HK-2 (cell line): ENCODE results near the gene MMP24OS.
"Not testable (repeated sequence)": the region's sequence is repeated elsewhere in the genome, so short reads cannot be mapped to it uniquely, and the experiment has no call there.

Experiments
- DNase-seq: peaks from one replicate; pipeline ENCODE4 v3.0.0-alpha.2; 2018; ENCODE audit not compliant: unreplicated experiment

The MMP24OS gene

DNA sequence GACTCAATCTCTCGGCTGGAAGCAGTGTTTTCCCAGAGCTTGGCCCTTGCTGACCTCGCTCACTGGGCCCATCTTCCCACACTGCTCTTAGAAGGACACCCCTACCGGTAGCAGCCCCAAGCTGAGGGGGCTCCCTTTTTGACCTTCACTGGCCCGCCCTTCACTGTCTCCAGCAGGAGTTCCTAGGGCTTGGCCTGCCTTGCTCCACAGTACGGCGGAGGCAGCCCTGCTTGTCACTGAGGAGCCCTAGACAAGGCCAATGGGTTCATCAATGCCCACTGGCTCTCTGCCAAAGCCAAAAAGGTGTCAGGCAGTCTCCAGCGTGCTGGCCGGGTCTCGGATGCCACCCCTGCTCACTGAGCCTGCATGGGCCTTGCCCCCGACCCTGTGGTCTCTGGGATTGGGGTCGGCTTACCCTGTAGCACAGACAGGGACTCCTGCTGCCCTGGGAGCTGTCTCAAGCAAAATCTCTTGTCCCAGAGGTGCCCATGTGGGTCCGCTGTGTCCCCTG, 2.1 kb downstream of the MMP24OS start:
- DNase-seq = peak; percentile 47

- no peak for DNase-seq
These were observed 3.5 kb downstream of the MMP24OS start for GRCh38 chr20:35274172-35275092.

DNA sequence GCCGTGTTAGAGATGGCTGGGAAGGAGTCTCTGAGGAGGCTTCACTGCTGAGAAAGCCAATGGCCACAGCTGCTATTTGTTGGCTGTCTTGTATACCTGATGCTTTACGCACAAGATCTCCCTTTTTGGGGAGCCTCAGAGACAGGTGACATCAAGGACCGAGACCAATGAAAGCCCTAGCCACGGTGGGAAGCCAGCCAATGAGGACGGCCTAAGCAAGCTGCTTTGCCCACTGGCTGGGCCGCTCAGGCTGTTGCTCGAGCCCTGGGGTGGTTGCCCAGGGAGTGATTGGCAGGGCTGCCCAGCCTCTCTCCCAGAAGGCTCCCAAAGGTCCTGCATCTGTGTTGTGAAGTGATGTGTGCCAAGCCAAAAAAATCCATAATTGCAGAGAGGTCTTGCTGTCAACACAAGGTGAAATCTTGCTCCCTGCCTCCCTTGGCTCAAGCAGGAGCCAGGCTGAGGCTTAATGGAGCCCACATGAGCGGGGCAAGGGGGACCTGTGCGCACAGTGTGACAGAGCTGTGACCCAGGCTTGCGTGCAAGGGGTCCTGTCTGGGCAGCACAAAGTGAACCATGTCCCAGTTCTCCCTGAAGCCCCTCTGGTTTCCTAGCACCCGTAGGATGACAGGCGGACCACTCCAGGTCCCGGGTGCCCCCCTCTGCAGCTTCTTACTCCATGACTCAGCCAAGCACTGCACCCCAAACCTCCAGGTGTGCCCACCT, 4.3 kb downstream of the MMP24OS start:
- no peak for DNase-seq

DNA sequence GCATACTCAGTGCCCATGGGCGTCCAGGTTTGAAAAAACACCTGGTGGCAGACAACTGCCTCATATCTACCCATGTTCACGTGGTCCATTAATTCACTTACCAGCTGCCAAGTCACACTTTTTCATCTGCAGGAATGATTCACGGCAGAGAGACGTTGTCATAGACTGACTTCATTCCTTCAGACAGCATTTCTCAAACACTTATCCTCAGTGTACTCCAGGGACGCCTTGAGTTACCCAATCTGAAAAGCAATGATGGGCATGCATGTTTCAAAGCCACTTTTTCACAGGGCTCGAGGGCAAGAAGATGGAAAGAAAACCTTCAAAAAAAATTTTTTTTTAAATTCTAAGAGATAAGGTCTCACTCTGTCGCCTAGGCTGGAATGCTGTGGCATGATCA, 6.0 kb downstream of the MMP24OS start:
- no peak for DNase-seq

GRCh38 chr20:35271073-35271882, 6.6 kb downstream of the MMP24OS start:
- peak; percentile 41 for DNase-seq

DNA sequence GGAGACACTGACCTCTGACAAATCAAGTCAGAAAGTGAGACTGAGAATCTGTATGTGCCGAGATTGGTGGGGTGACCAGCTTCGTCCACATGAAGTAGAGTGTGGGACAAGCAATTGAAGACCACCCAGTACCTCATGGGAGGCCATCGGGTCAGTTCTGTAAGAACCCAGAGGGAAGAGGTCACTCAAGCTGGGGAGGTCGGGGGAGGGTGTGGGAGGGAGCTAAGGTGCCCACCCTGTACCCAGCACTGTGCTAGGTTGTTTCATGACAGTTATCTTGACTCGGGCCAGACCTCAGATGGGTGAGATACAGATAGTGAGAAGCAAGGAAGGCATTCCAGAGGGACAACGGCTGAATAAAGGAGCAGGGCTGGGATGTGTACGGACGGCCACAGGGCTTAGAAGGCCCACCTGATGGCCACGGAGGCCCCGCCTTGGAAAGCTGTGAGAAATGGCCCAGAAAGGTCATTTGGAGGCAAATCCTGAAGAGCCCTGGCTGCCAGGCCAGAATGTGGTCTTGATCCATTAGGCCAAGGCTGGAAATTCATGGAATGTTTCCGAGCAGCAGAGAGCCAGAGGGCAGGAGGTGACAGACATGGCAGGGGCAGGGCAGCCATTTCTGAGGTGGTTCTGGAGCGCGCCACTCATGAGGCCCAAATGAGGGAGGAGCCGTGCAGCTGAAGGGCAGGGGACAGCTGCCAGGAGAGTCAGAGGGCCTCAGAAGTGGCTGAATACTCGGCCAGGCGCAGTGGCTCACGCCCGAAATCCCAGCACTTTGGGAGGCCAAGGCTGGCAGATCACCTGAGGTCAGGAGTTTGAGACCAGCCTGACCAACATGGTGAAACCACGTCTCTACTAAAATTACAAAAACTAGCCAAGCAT, 7.7 kb downstream of the MMP24OS start:
- DNase-seq = no peak

DNA sequence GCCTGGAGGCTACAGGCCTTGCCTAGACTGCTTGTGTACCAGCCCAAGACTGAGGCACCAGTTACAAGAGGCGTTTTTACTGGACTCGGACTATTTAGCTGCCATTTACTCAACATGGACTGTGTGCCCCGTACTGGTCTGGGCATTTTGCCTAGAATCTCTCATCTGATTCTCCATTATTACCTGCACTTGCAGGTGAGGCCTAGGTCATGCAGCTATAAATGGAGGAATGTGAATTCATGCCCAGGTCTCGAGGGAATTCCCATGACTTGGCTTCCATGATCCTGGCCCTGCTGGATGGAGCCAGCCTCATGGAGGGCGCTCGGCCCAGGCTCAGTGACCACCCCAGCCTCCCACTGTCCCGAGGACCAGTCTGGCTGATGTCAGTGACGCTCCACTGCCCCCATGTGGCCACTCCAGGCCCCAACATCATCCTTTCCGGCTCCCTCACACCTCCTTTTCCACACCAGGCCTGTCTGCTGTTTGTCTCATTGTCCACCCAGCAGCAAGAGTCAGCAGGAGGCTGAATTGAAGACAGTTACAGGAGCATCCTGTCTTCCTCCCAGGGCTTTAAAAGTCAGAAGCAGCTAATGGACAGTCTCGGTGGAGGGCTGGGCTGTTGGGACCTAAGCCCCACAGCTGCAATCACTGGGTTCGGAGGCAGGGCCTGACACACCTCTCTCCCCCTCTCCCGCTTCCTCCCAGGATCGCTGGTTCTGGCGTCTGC, 8.7 kb downstream of the MMP24OS start:
- DNase-seq = peak; percentile 87

- DNase-seq = no peak
These were observed 10.8 kb downstream of the MMP24OS start for GRCh38 chr20:35267092-35267491.

- DNase-seq = peak; percentile 78
These were observed 13.2 kb downstream of the MMP24OS start for GRCh38 chr20:35264755-35265154.

DNA sequence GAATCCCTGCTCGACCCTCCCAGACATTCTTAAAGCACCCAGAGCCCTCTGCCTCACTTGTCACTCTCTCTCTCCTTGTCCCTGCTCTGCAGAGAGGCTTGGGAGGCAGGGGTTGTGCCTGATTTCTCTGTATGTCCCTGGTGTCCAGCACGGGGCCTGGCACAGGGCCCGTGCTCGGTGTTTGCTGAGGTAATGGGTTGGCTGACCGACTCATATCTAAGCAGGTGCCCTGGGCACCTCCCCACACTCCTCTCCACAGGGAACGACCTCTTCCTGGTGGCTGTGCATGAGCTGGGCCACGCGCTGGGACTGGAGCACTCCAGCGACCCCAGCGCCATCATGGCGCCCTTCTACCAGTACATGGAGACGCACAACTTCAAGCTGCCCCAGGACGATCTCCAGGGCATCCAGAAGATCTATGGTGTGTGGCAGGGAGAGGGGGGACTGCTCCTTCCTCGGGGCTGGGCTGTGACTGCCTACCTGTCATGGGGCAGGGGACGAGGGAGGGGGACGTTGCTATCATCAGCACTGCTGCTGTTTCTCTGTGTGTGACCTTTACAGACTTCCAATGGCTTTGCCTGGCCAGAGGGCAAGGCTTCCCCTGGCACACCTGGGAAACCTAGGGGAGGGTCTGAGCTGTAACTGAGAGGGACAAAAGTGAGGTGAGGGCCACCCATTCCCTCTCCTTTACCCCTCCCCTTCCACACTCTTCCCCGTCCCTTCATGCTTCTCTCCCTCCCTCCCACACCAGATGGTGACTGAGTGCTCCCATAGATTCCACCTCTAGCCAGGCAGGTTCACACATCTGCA, 14.2 kb downstream of the MMP24OS start:
- DNase-seq = peak; percentile 88

DNA sequence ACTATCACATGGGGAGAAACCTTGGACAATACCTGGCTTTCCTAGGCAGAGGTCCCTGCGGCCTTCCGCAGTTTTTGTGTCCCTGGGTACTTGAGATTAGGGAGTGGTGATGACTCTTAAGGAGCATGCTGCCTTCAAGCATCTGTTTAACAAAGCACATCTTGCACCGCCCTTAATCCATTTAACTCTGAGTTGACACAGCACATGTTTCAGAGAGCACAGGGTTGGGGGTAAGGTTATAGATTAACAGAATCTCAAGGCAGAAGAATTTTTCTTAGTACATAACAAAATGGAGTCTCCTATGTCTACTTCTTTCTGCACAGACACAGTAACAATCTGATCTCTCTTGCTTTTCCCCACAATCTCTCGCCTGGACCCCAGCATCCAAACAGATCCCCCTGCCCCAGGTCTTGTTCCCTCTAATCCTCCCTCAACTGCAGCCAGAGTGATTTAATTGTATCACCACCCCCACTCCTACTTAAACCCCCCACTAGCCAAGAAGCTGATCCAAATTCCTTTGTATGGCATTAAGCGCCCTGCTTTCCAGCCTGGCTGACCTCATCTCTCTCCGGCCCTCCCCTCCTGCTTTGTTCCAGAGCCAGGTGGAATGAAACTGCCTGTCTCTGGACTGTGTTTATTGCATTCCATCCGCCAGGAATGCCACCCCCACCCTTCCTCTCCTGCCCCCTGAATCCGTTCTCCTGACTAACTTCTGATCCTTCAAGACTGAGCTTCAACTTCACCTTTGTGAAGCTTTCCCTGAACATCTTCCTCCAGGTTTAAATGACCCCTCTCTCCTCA, 15.0 kb downstream of the MMP24OS start:
- DNase-seq = peak; percentile 94

DNA sequence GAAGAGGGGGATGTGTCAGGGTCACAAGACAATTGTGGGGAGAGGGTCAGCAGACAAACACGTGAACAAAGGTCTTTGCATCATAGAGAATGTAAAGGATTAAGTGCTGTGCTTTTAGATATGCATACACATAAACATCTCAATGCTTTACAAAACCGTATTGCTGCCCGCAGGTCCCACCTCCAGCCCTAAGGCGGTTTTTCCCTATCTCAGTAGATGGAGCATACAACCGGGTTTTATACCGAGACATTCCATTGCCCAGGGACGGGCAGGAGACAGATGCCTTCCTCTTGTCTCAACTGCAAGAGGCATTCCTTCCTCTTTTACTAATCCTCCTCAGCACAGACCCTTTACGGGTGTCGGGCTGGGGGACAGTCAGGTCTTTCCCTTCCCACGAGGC, 15.6 kb downstream of the MMP24OS start:
- DNase-seq = not testable (repeated sequence)

- no peak for DNase-seq
These were observed 17.5 kb downstream of the MMP24OS start for GRCh38 chr20:35260426-35260825.

- DNase-seq = no peak
These were observed 20.6 kb downstream of the MMP24OS start for GRCh38 chr20:35257175-35257909.

DNA sequence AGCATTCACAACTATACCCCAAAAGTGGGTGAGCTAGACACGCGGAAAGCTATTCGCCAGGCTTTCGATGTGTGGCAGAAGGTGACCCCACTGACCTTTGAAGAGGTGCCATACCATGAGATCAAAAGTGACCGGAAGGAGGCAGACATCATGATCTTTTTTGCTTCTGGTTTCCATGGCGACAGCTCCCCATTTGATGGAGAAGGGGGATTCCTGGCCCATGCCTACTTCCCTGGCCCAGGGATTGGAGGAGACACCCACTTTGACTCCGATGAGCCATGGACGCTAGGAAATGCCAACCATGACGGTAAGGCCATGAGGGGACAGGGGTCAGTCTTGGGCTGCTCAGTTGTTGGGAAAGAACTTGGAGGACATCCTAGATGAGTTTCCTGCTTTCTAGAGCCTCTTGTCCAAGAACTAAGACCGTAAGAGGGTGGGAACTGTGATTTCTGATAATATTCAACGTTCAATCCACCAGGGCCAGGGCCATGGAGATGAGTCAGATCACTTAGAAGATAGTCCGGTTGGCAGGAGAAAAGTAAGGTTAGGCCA, 23.4 kb downstream of the MMP24OS start:
- no peak for DNase-seq

GRCh38 chr20:35253010-35253409, 24.9 kb downstream of the MMP24OS start:
- no peak for DNase-seq

DNA sequence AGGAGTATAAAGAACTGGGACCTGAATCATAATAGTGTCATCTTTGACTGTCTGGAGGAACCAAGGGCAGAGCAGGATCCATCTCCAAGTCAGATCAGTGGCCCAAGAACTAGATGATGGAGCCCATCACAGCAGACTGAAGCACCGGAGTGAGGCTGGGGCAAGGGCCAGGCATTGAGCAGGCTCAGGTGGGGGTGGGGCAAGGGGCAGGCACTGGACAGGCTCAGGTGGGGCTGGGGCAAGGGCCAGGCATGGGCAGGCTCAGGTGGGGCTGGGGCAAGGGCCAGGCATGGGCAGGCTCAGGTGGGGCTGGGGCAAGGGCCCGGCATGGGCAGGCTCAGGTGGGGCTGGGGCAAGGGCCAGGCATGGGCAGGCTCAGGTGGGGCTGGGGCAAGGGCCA, 25.3 kb downstream of the MMP24OS start:
- DNase-seq = not testable (repeated sequence)
